Mesenchymal stem cell (in vitro differentiated cells and primary cell): ENCODE results near the gene RALGPS2.

ENCODE experiments used
- DNase-seq: peaks from one replicate; pipeline ENCODE4 v3.0.0-alpha.2; 2013
- H2AFZ ChIP-seq: one replicate; pipeline ENCODE4 v1.6.1; 2013; ENCODE audit warnings: low read depth, mild to moderate bottlenecking, control low read depth, inconsistent platforms, low read length, moderate library complexity
- H2AK5ac ChIP-seq: 2 replicates; pipeline ENCODE4 v1.6.1; 2013; ENCODE audit warnings: low read length, moderate library complexity, mild to moderate bottlenecking, inconsistent platforms; ENCODE audit not compliant: severe bottlenecking
- H2BK120ac ChIP-seq: one replicate; pipeline ENCODE4 v1.6.1; 2013; ENCODE audit warnings: low read depth, mild to moderate bottlenecking, inconsistent platforms, low read length, moderate library complexity
- H2BK12ac ChIP-seq, 2 experiments: one replicate each; pipeline ENCODE4 v1.6.1; 2013; ENCODE audit warnings: inconsistent platforms in 2 of 2, low read length in 2 of 2, mild to moderate bottlenecking in 2 of 2, moderate library complexity in 2 of 2, control low read depth in 1 of 2
- H2BK15ac ChIP-seq: one replicate; pipeline ENCODE4 v1.6.1; 2013; ENCODE audit warnings: mild to moderate bottlenecking, low read depth, inconsistent platforms; ENCODE audit not compliant: poor library complexity, severe bottlenecking
- H2BK5ac ChIP-seq: 2 replicates; pipeline ENCODE4 v1.6.1; 2013; ENCODE audit warnings: low read depth, mild to moderate bottlenecking, low read length, control low read depth, inconsistent platforms; ENCODE audit not compliant: poor library complexity, severe bottlenecking
- H3K14ac ChIP-seq, 2 experiments: one replicate each; pipeline ENCODE4 v1.6.1; 2013; ENCODE audit warnings: inconsistent platforms in 2 of 2, low read length in 2 of 2, control low read depth in 1 of 2, mild to moderate bottlenecking in 1 of 2, moderate library complexity in 1 of 2
- H3K18ac ChIP-seq, 2 experiments: one replicate each; pipeline ENCODE4 v1.6.1; 2013; ENCODE audit warnings: inconsistent platforms in 2 of 2, low read length in 2 of 2, control low read depth in 1 of 2, low read depth in 1 of 2, mild to moderate bottlenecking in 1 of 2
- H3K23ac ChIP-seq, 2 experiments: one replicate each; pipeline ENCODE4 v1.6.1; 2013; ENCODE audit warnings: inconsistent platforms in 2 of 2, low read length in 2 of 2, mild to moderate bottlenecking in 2 of 2, moderate library complexity in 2 of 2, control low read depth in 1 of 2
- H3K27ac ChIP-seq: 2 replicates; pipeline ENCODE4 v1.5.1; 2013; ENCODE audit warnings: mild to moderate bottlenecking, moderate library complexity, low read length, control low read depth, inconsistent platforms; ENCODE audit not compliant: poor library complexity, severe bottlenecking
- H3K27me3 ChIP-seq, 2 experiments: 2 replicates each; pipeline versions ENCODE4 v1.6.1 to v1.7.0; 2013; ENCODE audit warnings: low read length in 2 of 2, mild to moderate bottlenecking in 2 of 2, moderate library complexity in 2 of 2, control low read depth in 1 of 2, inconsistent platforms in 1 of 2; ENCODE audit not compliant: control insufficient read depth in 1 of 2, insufficient read depth in 1 of 2
- H3K36me3 ChIP-seq, 2 experiments: 2 replicates each; pipeline versions ENCODE4 v1.6.1 to v1.7.0; 2013; ENCODE audit warnings: low read length in 2 of 2, control low read depth in 1 of 2, inconsistent platforms in 1 of 2, low read depth in 1 of 2, mild to moderate bottlenecking in 1 of 2; ENCODE audit not compliant: insufficient read depth in 2 of 2, control insufficient read depth in 1 of 2
- H3K4ac ChIP-seq, 2 experiments: one replicate each; pipeline ENCODE4 v1.6.1; 2013; ENCODE audit warnings: inconsistent platforms in 2 of 2, low read length in 2 of 2, mild to moderate bottlenecking in 2 of 2, moderate library complexity in 2 of 2, control low read depth in 1 of 2, low read depth in 1 of 2
- H3K4me1 ChIP-seq: 2 replicates; pipeline ENCODE4 v1.6.1; 2013; ENCODE audit warnings: low read depth, low read length, control low read depth; ENCODE audit not compliant: control insufficient read depth, insufficient read depth
- H3K4me2 ChIP-seq: 2 replicates; pipeline ENCODE4 v1.6.1; 2013; ENCODE audit warnings: low read length, mild to moderate bottlenecking, inconsistent platforms; ENCODE audit not compliant: poor library complexity, severe bottlenecking
- H3K4me3 ChIP-seq, 2 experiments: 2 replicates each; pipeline versions ENCODE4 v1.5.1 to v1.7.0; 2013; ENCODE audit warnings: low read length in 2 of 2, mild to moderate bottlenecking in 2 of 2, control low read depth in 1 of 2, low read depth in 1 of 2; ENCODE audit not compliant: insufficient read depth in 1 of 2
- H3K79me1 ChIP-seq: replicated peaks from 2 replicates; pipeline ENCODE4 v1.6.1; 2013; ENCODE audit warnings: mild to moderate bottlenecking, control low read depth, low read length, inconsistent platforms; ENCODE audit not compliant: poor library complexity, severe bottlenecking
- H3K9ac ChIP-seq: 2 replicates; pipeline ENCODE4 v1.7.0; 2013; ENCODE audit warnings: mild to moderate bottlenecking, low read length, moderate library complexity
- H3K9me3 ChIP-seq: 2 replicates; pipeline ENCODE4 v1.7.0; 2013; ENCODE audit warnings: mild to moderate bottlenecking, low read length; ENCODE audit not compliant: control insufficient read depth
- H4K8ac ChIP-seq: one replicate; pipeline ENCODE4 v1.6.1; 2013; ENCODE audit warnings: inconsistent platforms, mild to moderate bottlenecking, low read length, moderate library complexity
- H4K91ac ChIP-seq: one replicate; pipeline ENCODE4 v1.6.1; 2013; ENCODE audit warnings: mild to moderate bottlenecking, low read length, inconsistent platforms
- WGBS: methylation state at CpG from one replicate; pipeline ENCODE4 v1.1.7; 2013; ENCODE audit warnings: mixed read lengths; 5-methylcytosine and 5-hydroxymethylcytosine counted together

The RALGPS2 gene

DNA sequence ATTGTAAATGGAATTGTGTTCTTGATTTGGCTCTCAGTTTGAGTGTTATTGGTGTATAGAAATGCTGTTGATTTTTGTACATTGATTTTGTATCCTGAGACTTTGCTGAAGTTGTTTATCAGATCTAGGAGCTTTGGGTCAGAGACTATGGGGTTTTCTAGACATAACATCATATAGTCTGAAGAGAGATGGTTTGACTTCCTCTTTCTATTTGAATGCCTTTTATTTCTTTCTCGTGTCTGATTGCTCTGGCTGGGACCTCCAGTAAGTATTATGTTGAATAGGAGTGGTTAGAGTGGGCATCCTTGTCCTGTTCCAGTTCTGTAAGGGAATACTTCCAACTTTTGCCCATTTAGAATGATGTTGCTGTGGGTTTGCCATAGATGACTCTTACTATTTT is 185.0 kb downstream of the RALGPS2 start:
- no peak overlapping the region for H3K18ac ChIP-seq
- DNase-seq, result no peak
- no peak overlapping the region for H3K14ac ChIP-seq
- H2BK5ac ChIP-seq, result no peak overlapping the region
- peaks cover 11 to 72% of the 10 kb centered on the region in 2 experiments for H3K36me3 ChIP-seq
- no peak overlapping the region for H3K9ac ChIP-seq
- H3K4me1 ChIP-seq, result no peaks in the 10 kb centered on the region
- no peak overlapping the region for H2BK12ac ChIP-seq
- H2BK15ac ChIP-seq, result no peak overlapping the region
- H4K8ac ChIP-seq, result no peak overlapping the region
- H3K4me2 ChIP-seq, result no peak overlapping the region
- H3K79me1 ChIP-seq, result peaks cover 14% of the 10 kb centered on the region
- H3K4me3 ChIP-seq, result no peak overlapping the region
- WGBS, result 94% methylated on average over 1 of the region's 1 CpG
- no peak overlapping the region for H2BK120ac ChIP-seq
- no peaks in the 10 kb centered on the region for H3K9me3 ChIP-seq
- no peak overlapping the region for H2AK5ac ChIP-seq
- H2AFZ ChIP-seq, result no peak overlapping the region
- no peak overlapping the region for H3K27ac ChIP-seq
- H3K27me3 ChIP-seq, result no peaks in the 10 kb centered on the region
- no peak overlapping the region for H3K4ac ChIP-seq
- no peak overlapping the region for H4K91ac ChIP-seq
- no peak overlapping the region for H3K23ac ChIP-seq

- H3K27ac ChIP-seq, result no peak overlapping the region
- H2BK5ac ChIP-seq, result no peak overlapping the region
- H3K4me3 ChIP-seq, result no peak overlapping the region
- no peak overlapping the region for H2BK120ac ChIP-seq
- H4K91ac ChIP-seq, result no peak overlapping the region
- no peak overlapping the region for H2AK5ac ChIP-seq
- H4K8ac ChIP-seq, result no peak overlapping the region
- no peak overlapping the region for H3K9ac ChIP-seq
- H3K18ac ChIP-seq, result no peak overlapping the region
- WGBS, result 91% methylated on average over 1 of the region's 2 CpGs
- no peak for DNase-seq
- no peak overlapping the region for H3K23ac ChIP-seq
- H3K4me1 ChIP-seq, result no peaks in the 10 kb centered on the region
- no peaks in the 10 kb centered on the region for H3K27me3 ChIP-seq
- no peak overlapping the region for H3K4ac ChIP-seq
- no peak overlapping the region for H2BK15ac ChIP-seq
- H2BK12ac ChIP-seq, result no peak overlapping the region
- H2AFZ ChIP-seq, result no peak overlapping the region
- peaks cover 15% of the 10 kb centered on the region for H3K79me1 ChIP-seq
- no peak overlapping the region for H3K14ac ChIP-seq
- H3K9me3 ChIP-seq, result no peaks in the 10 kb centered on the region
- no peak overlapping the region for H3K4me2 ChIP-seq
- H3K36me3 ChIP-seq, result peaks cover 12 to 72% of the 10 kb centered on the region in 2 experiments
Observed at GRCh38 chr1:178912597-178912996, 187.6 kb downstream of the RALGPS2 start.

GRCh38 chr1:178916448-178917174 is 191.6 kb downstream of the RALGPS2 start:
- Histone ChIP-seq H3K18ac (no peak overlapping the region), H2BK120ac (no peak overlapping the region), H2BK12ac (no peak overlapping the region), H3K27me3 (no peaks in the 10 kb centered on the region), H3K4me3 (no peak overlapping the region), H2AFZ (no peak overlapping the region), H4K8ac (no peak overlapping the region), H3K9me3 (no peaks in the 10 kb centered on the region), H3K27ac (no peak overlapping the region), H2AK5ac (no peak overlapping the region), H3K9ac (no peak overlapping the region), H3K4me1 (no peaks in the 10 kb centered on the region), H3K36me3 (peaks cover 12 to 90% of the 10 kb centered on the region in 2 experiments), H3K4me2 (no peak overlapping the region), H2BK5ac (no peak overlapping the region), H2BK15ac (no peak overlapping the region), H3K79me1 (peaks cover 13% of the 10 kb centered on the region), H3K4ac (no peak overlapping the region), H3K23ac (no peak overlapping the region), H4K91ac (no peak overlapping the region), H3K14ac (no peak overlapping the region)
- DNase-seq, result no peak
- 94% methylated on average over 5 of the region's 5 CpGs for WGBS

DNA sequence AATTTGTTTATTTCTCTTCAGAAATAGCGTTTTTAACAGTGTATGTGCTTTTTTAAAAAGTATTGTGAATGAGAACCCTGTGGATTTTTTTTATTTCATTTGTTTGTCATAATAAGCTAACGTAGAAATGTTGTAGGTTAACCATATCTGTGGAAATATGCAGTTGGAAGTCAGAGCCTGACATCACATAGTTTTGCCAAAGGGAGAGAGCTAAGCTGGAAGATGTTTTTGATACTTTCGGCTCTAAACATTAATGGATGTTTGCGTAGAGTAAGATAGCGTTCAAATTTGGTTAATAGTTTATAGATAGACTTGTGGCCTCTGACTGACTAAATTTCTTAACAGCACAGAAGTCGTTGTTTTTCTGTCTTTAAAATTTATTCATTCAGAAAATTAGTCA is 193.3 kb downstream of the RALGPS2 start:
- H3K27ac ChIP-seq, result no peak overlapping the region
- no peak overlapping the region for H3K4me3 ChIP-seq
- no peak overlapping the region for H3K23ac ChIP-seq
- H4K91ac ChIP-seq, result no peak overlapping the region
- H3K27me3 ChIP-seq, result no peaks in the 10 kb centered on the region
- no peak overlapping the region for H2BK15ac ChIP-seq
- no peak overlapping the region for H2BK5ac ChIP-seq
- H3K4ac ChIP-seq, result no peak overlapping the region
- 98% methylated on average over 4 of the region's 6 CpGs for WGBS
- H3K4me2 ChIP-seq, result no peak overlapping the region
- H3K4me1 ChIP-seq, result no peaks in the 10 kb centered on the region
- H2BK120ac ChIP-seq, result no peak overlapping the region
- H3K9ac ChIP-seq, result no peak overlapping the region
- H2AFZ ChIP-seq, result no peak overlapping the region
- no peak overlapping the region for H4K8ac ChIP-seq
- H3K36me3 ChIP-seq, result peaks cover 12 to 98% of the 10 kb centered on the region in 2 experiments
- H3K79me1 ChIP-seq, result peaks cover 11% of the 10 kb centered on the region
- no peak overlapping the region for H3K18ac ChIP-seq
- H3K9me3 ChIP-seq, result no peaks in the 10 kb centered on the region
- H3K14ac ChIP-seq, result no peak overlapping the region
- no peak overlapping the region for H2BK12ac ChIP-seq
- DNase-seq, result no peak
- no peak overlapping the region for H2AK5ac ChIP-seq
